Measurements from ENCODE around the gene GBF1. TPM values are rescaled to one million over a fixed set of nuclear protein-coding genes. Genes with fewer than 3 reads are reported as not detected.

GBF1 gene
- total RNA-seq, 1 experiment from 2014 or later, result 69.8 TPM

DNA sequence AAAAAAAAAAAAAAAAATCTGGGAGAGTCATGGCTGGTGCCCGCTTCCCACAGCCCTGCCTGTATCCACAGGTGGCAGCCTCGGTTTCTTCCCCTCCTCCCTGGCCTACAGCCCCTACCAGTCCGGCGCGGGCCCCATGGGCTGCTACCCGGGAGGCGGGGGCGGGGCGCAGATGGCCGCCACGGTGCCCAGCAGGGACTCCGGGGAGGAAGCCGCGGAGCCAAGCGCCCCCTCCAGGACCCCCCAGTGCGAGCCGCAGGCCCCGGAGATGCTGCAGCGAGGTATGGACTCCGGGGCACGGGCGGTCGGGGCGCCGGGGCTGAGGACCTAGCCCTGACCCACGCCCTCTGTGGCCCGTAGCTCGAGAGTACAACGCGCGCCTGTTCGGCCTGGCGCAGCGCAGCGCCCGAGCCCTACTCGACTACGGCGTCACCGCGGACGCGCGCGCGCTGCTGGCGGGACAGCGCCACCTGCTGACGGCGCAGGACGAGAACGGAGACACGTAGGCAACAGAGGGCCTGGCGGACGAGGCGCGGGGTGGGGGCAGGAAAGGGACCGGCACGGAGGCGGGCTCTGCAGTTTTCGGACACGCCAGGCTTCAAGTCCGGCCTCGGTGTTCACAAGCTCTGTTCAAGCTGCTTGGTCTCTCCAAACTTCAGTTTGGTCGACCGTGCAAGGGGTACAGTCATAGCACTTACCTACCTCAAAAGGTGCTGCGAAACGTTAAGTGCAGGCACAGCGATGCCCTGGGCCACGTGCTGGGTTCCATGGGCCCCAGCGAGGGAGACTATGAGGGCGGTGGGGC lies 154.1 kb downstream of the GBF1 start:
- no peaks in the 10 kb centered on the region for H3K27me3 ChIP-seq (replicated peaks; ENCODE audit: control insufficient read depth, insufficient read depth, low read length)
- intact Hi-C loops (cut with micrococcal nuclease; ENCODE audit: unreplicated experiment), result no loop called here
- BruUV-seq (replicated peaks), result no TSS peak
- H3K4me3 ChIP-seq (ENCODE audit: low read depth, low read length), result peak overlapping the region; percentile 53
- H3K4me1 ChIP-seq, result peaks cover 35% of the 10 kb centered on the region
- H3K36me3 ChIP-seq (ENCODE audit: control insufficient read depth, insufficient read depth, low read length), result no peaks in the 10 kb centered on the region
- peak; percentile 76 to 91 for DNase-seq
- no peaks in the 10 kb centered on the region for H3K9me3 ChIP-seq
- peaks cover 24% of the 10 kb centered on the region for H3K4me1 Mint-ChIP-seq (ENCODE audit: low read depth, unreplicated experiment)
- no peaks in the 10 kb centered on the region for H3K9me3 Mint-ChIP-seq (ENCODE audit: unreplicated experiment)
- CTCF ChIA-PET, result interaction anchor here (0.6 to 2.6 kb wide), 15 partner anchors 9 to 230 kb away, joined by 3 to 21 read pairs (median 3); partner anchors contain the start of genes C10orf95, ELOVL3 and FBXL15
- POLR2A ChIA-PET, result interaction anchor here (0.7 kb wide), 2 partner anchors 14 to 140 kb away, joined by 3 read pairs; no protein-coding TSS in a partner anchor
- H3K36me3 Mint-ChIP-seq (ENCODE audit: insufficient read depth, unreplicated experiment), result peaks cover 30% of the 10 kb centered on the region
- H3K4me3 Mint-ChIP-seq (ENCODE audit: unreplicated experiment), result peak overlapping the region; percentile 64
- no peaks in the 10 kb centered on the region for H3K27me3 Mint-ChIP-seq (ENCODE audit: insufficient read depth, unreplicated experiment)
- TF ChIP-seq, protein P1, sequence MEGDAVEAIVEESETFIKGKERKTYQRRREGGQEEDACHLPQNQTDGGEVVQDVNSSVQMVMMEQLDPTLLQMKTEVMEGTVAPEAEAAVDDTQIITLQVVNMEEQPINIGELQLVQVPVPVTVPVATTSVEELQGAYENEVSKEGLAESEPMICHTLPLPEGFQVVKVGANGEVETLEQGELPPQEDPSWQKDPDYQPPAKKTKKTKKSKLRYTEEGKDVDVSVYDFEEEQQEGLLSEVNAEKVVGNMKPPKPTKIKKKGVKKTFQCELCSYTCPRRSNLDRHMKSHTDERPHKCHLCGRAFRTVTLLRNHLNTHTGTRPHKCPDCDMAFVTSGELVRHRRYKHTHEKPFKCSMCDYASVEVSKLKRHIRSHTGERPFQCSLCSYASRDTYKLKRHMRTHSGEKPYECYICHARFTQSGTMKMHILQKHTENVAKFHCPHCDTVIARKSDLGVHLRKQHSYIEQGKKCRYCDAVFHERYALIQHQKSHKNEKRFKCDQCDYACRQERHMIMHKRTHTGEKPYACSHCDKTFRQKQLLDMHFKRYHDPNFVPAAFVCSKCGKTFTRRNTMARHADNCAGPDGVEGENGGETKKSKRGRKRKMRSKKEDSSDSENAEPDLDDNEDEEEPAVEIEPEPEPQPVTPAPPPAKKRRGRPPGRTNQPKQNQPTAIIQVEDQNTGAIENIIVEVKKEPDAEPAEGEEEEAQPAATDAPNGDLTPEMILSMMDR (IDR thresholded peaks at IDR 0.05; ENCODE audit: insufficient read depth in 1 of 2, low read depth in 1 of 2, low read length in 1 of 2, severe bottlenecking in 1 of 2, unreplicated experiment in 1 of 2), result peak; percentile 75 to 93
- peak overlapping the region; percentile 29 for H3K27ac Mint-ChIP-seq (ENCODE audit: unreplicated experiment)

DNA sequence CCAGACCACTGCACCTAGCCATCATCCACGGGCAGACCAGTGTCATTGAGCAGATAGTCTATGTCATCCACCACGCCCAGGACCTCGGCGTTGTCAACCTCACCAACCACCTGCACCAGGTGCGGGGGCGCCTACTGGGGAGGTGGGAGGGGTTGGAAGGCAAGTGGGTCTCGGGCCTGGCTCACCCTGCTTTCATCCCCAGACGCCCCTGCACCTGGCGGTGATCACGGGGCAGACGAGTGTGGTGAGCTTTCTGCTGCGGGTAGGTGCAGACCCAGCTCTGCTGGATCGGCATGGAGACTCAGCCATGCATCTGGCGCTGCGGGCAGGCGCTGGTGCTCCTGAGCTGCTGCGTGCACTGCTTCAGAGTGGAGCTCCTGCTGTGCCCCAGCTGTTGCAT lies 154.7 kb downstream of the GBF1 start:
- Mint-ChIP-seq H3K4me3 (ENCODE audit: unreplicated experiment) (no peak overlapping the region), H3K36me3 (ENCODE audit: insufficient read depth, unreplicated experiment) (peaks cover 29% of the 10 kb centered on the region), H3K27ac (ENCODE audit: unreplicated experiment) (no peak overlapping the region), H3K27me3 (ENCODE audit: insufficient read depth, unreplicated experiment) (no peaks in the 10 kb centered on the region), H3K4me1 (ENCODE audit: low read depth, unreplicated experiment) (peaks cover 24% of the 10 kb centered on the region), H3K9me3 (ENCODE audit: unreplicated experiment) (no peaks in the 10 kb centered on the region)
- no peak for DNase-seq
- Histone ChIP-seq H3K4me3 (ENCODE audit: low read depth, low read length) (no peak overlapping the region), H3K4me1 (peaks cover 35% of the 10 kb centered on the region), H3K9me3 (no peaks in the 10 kb centered on the region), H3K27me3 (replicated peaks; ENCODE audit: control insufficient read depth, insufficient read depth, low read length) (no peaks in the 10 kb centered on the region), H3K36me3 (ENCODE audit: control insufficient read depth, insufficient read depth, low read length) (no peaks in the 10 kb centered on the region)
- ChIA-PET CTCF (interaction anchor here (0.6 to 2.6 kb wide), 9 partner anchors 20 to 231 kb away, joined by 3 to 21 read pairs (median 5); partner anchors contain the start of genes C10orf95 and FBXL15), POLR2A (no interaction called here)
- no TSS peak for BruUV-seq (replicated peaks)
- TF ChIP-seq, protein P1 (IDR thresholded peaks at IDR 0.05; ENCODE audit: insufficient read depth in 1 of 2, low read depth in 1 of 2, low read length in 1 of 2, severe bottlenecking in 1 of 2, unreplicated experiment in 1 of 2), result no peak
- intact Hi-C loops (cut with micrococcal nuclease; ENCODE audit: unreplicated experiment), result no loop called here

DNA sequence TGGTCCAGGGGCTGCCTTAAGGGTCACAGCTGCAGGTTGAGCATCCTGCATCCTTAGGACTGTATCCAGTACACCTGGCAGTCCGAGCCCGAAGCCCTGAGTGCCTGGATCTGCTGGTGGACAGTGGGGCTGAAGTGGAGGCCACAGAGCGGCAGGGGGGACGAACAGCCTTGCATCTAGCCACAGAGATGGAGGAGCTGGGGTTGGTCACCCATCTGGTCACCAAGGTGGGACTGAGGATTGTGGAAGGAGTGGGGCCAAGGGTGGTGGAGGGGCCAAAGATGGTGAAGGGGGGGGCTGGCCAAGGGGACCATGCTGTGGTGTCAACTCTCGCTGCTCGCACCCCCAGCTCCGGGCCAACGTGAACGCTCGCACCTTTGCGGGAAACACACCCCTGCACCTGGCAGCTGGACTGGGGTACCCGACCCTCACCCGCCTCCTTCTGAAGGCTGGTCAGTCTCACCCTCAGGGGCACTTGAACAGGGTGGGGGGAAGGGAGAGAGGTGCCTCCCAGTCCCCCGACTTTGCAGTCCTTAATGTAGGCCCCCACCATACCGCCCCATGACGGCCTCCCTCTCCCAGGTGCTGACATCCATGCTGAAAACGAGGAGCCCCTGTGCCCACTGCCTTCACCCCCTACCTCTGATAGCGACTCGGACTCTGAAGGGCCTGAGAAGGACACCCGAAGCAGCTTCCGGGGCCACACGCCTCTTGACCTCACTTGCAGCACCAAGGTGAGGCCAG lies 155.4 kb downstream of the GBF1 start:
- Histone ChIP-seq H3K27me3 (replicated peaks; ENCODE audit: control insufficient read depth, insufficient read depth, low read length) (no peaks in the 10 kb centered on the region), H3K4me3 (ENCODE audit: low read depth, low read length) (no peak overlapping the region), H3K36me3 (ENCODE audit: control insufficient read depth, insufficient read depth, low read length) (no peaks in the 10 kb centered on the region), H3K9me3 (no peaks in the 10 kb centered on the region), H3K4me1 (peaks cover 35% of the 10 kb centered on the region)
- BruUV-seq (replicated peaks), result no TSS peak
- intact Hi-C loops (cut with micrococcal nuclease; ENCODE audit: unreplicated experiment), result no loop called here
- TF ChIP-seq, protein P1 (IDR thresholded peaks at IDR 0.05; ENCODE audit: insufficient read depth in 1 of 2, low read depth in 1 of 2, low read length in 1 of 2, severe bottlenecking in 1 of 2, unreplicated experiment in 1 of 2), result no peak
- H3K27me3 Mint-ChIP-seq (ENCODE audit: insufficient read depth, unreplicated experiment), result no peaks in the 10 kb centered on the region
- no peak overlapping the region for H3K4me3 Mint-ChIP-seq (ENCODE audit: unreplicated experiment)
- peaks cover 29% of the 10 kb centered on the region for H3K36me3 Mint-ChIP-seq (ENCODE audit: insufficient read depth, unreplicated experiment)
- H3K9me3 Mint-ChIP-seq (ENCODE audit: unreplicated experiment), result no peaks in the 10 kb centered on the region
- H3K27ac Mint-ChIP-seq (ENCODE audit: unreplicated experiment), result peak overlapping the region; percentile 80
- POLR2A ChIA-PET, result no interaction called here
- DNase-seq, result no peak
- H3K4me1 Mint-ChIP-seq (ENCODE audit: low read depth, unreplicated experiment), result peaks cover 24% of the 10 kb centered on the region
- CTCF ChIA-PET, result interaction anchor here (2.6 kb wide), 1 partner anchor 170 kb away, joined by 21 read pairs; no protein-coding TSS in a partner anchor
